Heart left ventricle (tissue), 13 donors: ENCODE measurements around the gene CD22.

ENCODE experiments used
- CTCF ChIP-seq, 12 donors: fragments of 200-600 bp; sonication (generic) in 4 of 12; IDR thresholded peaks; one replicate each; pipeline versions ENCODE4 v1.5.0 to v1.8.0; 2018 to 2022; ENCODE audit warnings: antibody characterized with exemption in 12 of 12, mild to moderate bottlenecking in 5 of 12
- POLR2A ChIP-seq, 2 donors: fragments of 450-650 bp; IDR thresholded peaks; one replicate each; pipeline ENCODE4 v1.6.1; 2017; ENCODE audit warnings: antibody characterized with exemption in 2 of 2, mild to moderate bottlenecking in 2 of 2, moderate library complexity in 2 of 2
- donor health status: ischemic (EF 13 %, LVEDD 7.1; RV severe dilation, severe dysfunction).
- donor health status: DM: no; HTN: yes; CAD: no.
- donor health status: DM: no; HTN: no; CAD: no.
- donor health status: ischemic (EF 25% LVEDD 6.9; RV normal size, moderate dysfunction).
- donor health status: ischemic (EF 25% LVEDD 5.7; RV mildly dilated, moderate dysfunction).
- donor health status: ischemic (EF 35%, LVEDD 5.7; RV mildly dilated, moderate dysfunction).
- donor health status: nonischemic (EF 11% LVEDD 7.7; RV severe dilation, severe dysfunction).
- donor health status: DM: yes; HTN: yes; CAD: no.
- donor health status: PGD.
- donor health status: ischemic (EF 29% LVEDD 5.4; RV normal size, mild dysfunction).
- donor health status: nonischemic (EF 23%, LVEDD 6.1; RV moderate dilation, normal function).

DNA sequence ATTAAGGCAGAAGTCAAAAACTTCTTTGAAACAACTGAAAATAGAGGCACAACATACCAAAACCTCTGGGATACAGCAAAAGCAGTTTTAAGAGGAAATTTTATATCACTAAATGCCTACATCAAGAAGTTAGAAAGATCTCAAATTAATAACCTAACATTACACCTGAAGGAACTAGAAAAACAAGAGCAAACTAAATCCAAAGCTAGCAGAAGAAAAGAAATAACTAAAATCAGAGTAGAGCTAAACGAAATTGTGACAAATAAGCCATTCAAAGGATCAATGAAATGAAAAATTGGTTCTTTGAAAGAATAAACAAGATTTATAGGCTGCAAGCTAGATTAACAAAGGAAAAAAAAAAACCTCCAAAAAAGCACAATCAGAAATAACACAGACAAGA, 39.4 kb downstream of the CD22 start:
- no peak for TF ChIP-seq CTCF (IDR thresholded peaks at IDR 0.05)
- no peak for TF ChIP-seq POLR2A (IDR thresholded peaks at IDR 0.05)
